HEK293 (cell line): ENCODE data around the gene SMIM43.

ENCODE experiments used
- CTCF ChIP-seq: fragments of 450-650 bp; formaldehyde crosslinking; IDR thresholded peaks from 2 replicates; pipeline ENCODE4 v1.5.1; 2016; ENCODE audit warnings: missing biosample characterization, missing genetic modification characterization
- MZF1 ChIP-seq: fragments of 450-650 bp; formaldehyde crosslinking; IDR thresholded peaks from 2 replicates; pipeline ENCODE4 v1.5.1; 2017; ENCODE audit warnings: missing biosample characterization, missing genetic modification characterization, borderline replicate concordance
- SP2 ChIP-seq: fragments of 450-650 bp; formaldehyde crosslinking; IDR thresholded peaks from 2 replicates; pipeline ENCODE4 v1.5.1; 2016; ENCODE audit warnings: missing biosample characterization, missing genetic modification characterization
- ZBTB21 ChIP-seq: fragments of 450-650 bp; formaldehyde crosslinking; IDR thresholded peaks from 2 replicates; pipeline ENCODE4 v1.5.1; 2017; ENCODE audit warnings: missing biosample characterization, missing genetic modification characterization
- ZBTB26 ChIP-seq: fragments of 450-650 bp; formaldehyde crosslinking; optimal IDR thresholded peaks from 2 replicates; pipeline ENCODE3; 2016; ENCODE audit warnings: missing biosample characterization, mild to moderate bottlenecking, missing genetic modification characterization
- ZNF146 ChIP-seq: fragments of 450-650 bp; formaldehyde crosslinking; IDR thresholded peaks from 2 replicates; pipeline ENCODE4 v1.5.1; 2016; ENCODE audit warnings: missing biosample characterization, missing genetic modification characterization
- ZNF394 ChIP-seq: fragments of 450-650 bp; formaldehyde crosslinking; IDR thresholded peaks from 2 replicates; pipeline ENCODE4 v1.5.1; 2016; ENCODE audit warnings: missing biosample characterization, missing genetic modification characterization, mild to moderate bottlenecking, moderate library complexity, borderline replicate concordance
- ZNF514 ChIP-seq: fragments of 450-650 bp; formaldehyde crosslinking; IDR thresholded peaks from 2 replicates; pipeline ENCODE4 v1.5.1; 2016; ENCODE audit warnings: missing biosample characterization, missing genetic modification characterization
- ZNF555 ChIP-seq: fragments of 450-650 bp; formaldehyde crosslinking; conservative IDR thresholded peaks from 2 replicates; pipeline ENCODE4 v1.5.1; 2017; ENCODE audit warnings: missing biosample characterization, mild to moderate bottlenecking, missing genetic modification characterization, inconsistent platforms
- ZNF701 ChIP-seq: fragments of 450-650 bp; formaldehyde crosslinking; IDR thresholded peaks from 2 replicates; pipeline ENCODE4 v1.5.1; 2016; ENCODE audit warnings: missing biosample characterization, missing genetic modification characterization
- ZSCAN16 ChIP-seq: fragments of 450-650 bp; formaldehyde crosslinking; IDR thresholded peaks from 2 replicates; pipeline ENCODE4 v1.5.1; 2016; ENCODE audit warnings: missing biosample characterization, missing genetic modification characterization
- TF ChIP-seq, protein P1 (sequence below): fragments of 450-650 bp; formaldehyde crosslinking; IDR thresholded peaks from 2 replicates; pipeline ENCODE4 v1.5.1; 2016; ENCODE audit warnings: missing biosample characterization, missing genetic modification characterization

DNA sequence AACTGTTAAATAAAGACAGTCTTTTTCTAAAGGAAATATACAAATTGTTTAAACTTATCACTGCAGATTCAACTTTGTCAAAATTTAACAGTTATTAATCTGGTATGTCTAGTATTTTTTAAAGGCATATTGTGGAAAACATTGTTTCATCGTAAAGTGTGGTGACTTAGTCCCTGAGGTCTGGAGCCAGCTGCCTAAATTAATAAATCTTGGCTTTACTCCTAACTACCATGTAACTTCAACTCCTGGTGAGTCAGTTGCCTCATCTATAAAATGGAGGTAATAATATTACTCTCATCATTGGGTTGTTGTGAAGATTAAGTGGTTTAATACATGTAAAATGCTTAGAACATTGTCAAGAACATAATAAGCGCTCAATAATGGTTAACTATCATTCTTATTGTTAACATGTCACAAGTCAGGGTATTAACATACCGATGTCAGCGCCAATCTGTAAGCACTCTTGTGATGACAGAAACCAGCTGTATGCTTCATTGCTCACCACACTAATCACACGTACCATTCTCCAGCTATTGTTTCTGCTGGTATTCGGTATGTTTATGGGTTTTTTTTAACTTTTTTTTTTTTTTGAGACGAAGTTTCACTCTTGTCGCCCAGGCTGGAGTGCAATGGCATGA is 14.1 kb upstream of the SMIM43 start:
- TF ChIP-seq CTCF (tag by site-specific recombination) (no peak), ZNF394 (no peak), ZBTB26 (tag by site-specific recombination) (no peak), ZNF555 (tag by site-specific recombination) (no peak), ZNF514 (tag by site-specific recombination) (no peak), ZBTB21 (no peak), MZF1 (no peak), ZNF701 (tag by site-specific recombination) (no peak), ZSCAN16 (no peak), ZNF146 (tag by site-specific recombination) (no peak), SP2 (tag by site-specific recombination) (no peak)
- TF ChIP-seq, protein P1, sequence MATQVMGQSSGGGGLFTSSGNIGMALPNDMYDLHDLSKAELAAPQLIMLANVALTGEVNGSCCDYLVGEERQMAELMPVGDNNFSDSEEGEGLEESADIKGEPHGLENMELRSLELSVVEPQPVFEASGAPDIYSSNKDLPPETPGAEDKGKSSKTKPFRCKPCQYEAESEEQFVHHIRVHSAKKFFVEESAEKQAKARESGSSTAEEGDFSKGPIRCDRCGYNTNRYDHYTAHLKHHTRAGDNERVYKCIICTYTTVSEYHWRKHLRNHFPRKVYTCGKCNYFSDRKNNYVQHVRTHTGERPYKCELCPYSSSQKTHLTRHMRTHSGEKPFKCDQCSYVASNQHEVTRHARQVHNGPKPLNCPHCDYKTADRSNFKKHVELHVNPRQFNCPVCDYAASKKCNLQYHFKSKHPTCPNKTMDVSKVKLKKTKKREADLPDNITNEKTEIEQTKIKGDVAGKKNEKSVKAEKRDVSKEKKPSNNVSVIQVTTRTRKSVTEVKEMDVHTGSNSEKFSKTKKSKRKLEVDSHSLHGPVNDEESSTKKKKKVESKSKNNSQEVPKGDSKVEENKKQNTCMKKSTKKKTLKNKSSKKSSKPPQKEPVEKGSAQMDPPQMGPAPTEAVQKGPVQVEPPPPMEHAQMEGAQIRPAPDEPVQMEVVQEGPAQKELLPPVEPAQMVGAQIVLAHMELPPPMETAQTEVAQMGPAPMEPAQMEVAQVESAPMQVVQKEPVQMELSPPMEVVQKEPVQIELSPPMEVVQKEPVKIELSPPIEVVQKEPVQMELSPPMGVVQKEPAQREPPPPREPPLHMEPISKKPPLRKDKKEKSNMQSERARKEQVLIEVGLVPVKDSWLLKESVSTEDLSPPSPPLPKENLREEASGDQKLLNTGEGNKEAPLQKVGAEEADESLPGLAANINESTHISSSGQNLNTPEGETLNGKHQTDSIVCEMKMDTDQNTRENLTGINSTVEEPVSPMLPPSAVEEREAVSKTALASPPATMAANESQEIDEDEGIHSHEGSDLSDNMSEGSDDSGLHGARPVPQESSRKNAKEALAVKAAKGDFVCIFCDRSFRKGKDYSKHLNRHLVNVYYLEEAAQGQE (tag by site-specific recombination), result no peak
